ENCODE results near the gene C2CD2. TPM values are rescaled to one million over a fixed set of nuclear protein-coding genes. Genes with fewer than 3 reads are reported as not detected.

C2CD2 gene
- total RNA-seq, 2 donors from 2014 or later: 59.5 to 77.3 TPM

- H3K4me3 ChIP-seq: no peak overlapping the region
- no peaks in the 10 kb centered on the region for H3K27me3 ChIP-seq (replicated peaks; ENCODE audit: insufficient read depth)
- ATAC-seq (ENCODE audit: insufficient number of reproducible peaks, low FRiP score, low read depth) (no peak), DNase-seq (ENCODE audit: low spot score) (no peak)
- no peak overlapping the region for H3K27ac ChIP-seq
- H3K9me3 ChIP-seq: no peaks in the 10 kb centered on the region
- H3K36me3 ChIP-seq: no peaks in the 10 kb centered on the region
- TF ChIP-seq, protein P1, sequence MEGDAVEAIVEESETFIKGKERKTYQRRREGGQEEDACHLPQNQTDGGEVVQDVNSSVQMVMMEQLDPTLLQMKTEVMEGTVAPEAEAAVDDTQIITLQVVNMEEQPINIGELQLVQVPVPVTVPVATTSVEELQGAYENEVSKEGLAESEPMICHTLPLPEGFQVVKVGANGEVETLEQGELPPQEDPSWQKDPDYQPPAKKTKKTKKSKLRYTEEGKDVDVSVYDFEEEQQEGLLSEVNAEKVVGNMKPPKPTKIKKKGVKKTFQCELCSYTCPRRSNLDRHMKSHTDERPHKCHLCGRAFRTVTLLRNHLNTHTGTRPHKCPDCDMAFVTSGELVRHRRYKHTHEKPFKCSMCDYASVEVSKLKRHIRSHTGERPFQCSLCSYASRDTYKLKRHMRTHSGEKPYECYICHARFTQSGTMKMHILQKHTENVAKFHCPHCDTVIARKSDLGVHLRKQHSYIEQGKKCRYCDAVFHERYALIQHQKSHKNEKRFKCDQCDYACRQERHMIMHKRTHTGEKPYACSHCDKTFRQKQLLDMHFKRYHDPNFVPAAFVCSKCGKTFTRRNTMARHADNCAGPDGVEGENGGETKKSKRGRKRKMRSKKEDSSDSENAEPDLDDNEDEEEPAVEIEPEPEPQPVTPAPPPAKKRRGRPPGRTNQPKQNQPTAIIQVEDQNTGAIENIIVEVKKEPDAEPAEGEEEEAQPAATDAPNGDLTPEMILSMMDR (IDR thresholded peaks at IDR 0.05): no peak
- H3K4me1 ChIP-seq (ENCODE audit: control insufficient read depth in 1 of 2, low read depth in 2 of 2): peaks cover 2 to 9% of the 10 kb centered on the region in 2 donors
These were observed 86.5 kb downstream of the C2CD2 start for GRCh38 chr21:41867313-41867712.

DNA sequence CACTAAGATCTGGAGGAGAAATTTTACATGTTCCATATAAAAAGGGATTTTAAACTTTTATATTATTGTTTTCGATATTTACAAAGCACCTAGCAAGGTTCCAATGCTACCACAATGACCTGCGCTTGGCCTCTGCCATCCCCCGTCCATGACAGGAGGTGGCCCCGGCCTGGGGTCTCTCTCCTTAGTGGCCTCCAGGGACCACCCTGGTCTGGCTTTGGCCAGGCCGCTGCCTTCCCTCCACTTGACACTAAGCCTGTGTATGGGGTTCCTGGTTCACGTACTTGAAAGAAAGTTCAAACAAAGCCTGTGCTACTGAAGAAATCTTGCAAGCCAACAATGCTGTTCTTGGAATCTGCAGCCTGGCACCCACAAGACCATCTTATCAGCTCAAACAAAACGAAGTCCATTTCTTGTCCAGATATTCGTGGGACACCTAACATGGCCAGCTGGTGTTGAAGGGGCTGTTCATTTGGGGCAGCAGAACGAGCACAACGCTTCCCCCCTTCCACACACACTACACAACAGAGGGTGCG is 87.5 kb downstream of the C2CD2 start:
- ATAC-seq (ENCODE audit: insufficient number of reproducible peaks, low FRiP score, low read depth): no peak
- Histone ChIP-seq H3K27ac (no peak overlapping the region), H3K4me1 (ENCODE audit: control insufficient read depth in 1 of 2, low read depth in 2 of 2) (peaks cover 2 to 9% of the 10 kb centered on the region in 2 donors), H3K4me3 (no peak overlapping the region), H3K27me3 (replicated peaks; ENCODE audit: insufficient read depth) (no peaks in the 10 kb centered on the region), H3K9me3 (no peaks in the 10 kb centered on the region), H3K36me3 (no peaks in the 10 kb centered on the region)
- DNase-seq (ENCODE audit: low spot score): no peak
- TF ChIP-seq, protein P1 (IDR thresholded peaks at IDR 0.05): no peak

- Histone ChIP-seq H3K36me3 (no peaks in the 10 kb centered on the region), H3K27me3 (replicated peaks; ENCODE audit: insufficient read depth) (no peaks in the 10 kb centered on the region), H3K9me3 (no peaks in the 10 kb centered on the region), H3K4me1 (ENCODE audit: control insufficient read depth in 1 of 2, low read depth in 2 of 2) (peaks cover 2 to 9% of the 10 kb centered on the region in 2 donors), H3K27ac (no peak overlapping the region), H3K4me3 (no peak overlapping the region)
- TF ChIP-seq, protein P1 (IDR thresholded peaks at IDR 0.05): no peak
- DNase-seq (ENCODE audit: low spot score) (no peak), ATAC-seq (ENCODE audit: insufficient number of reproducible peaks, low FRiP score, low read depth) (no peak)
These were observed 88.6 kb downstream of the C2CD2 start for GRCh38 chr21:41865002-41865777.

GRCh38 chr21:41864311-41865001 is 89.4 kb downstream of the C2CD2 start:
- H3K36me3 ChIP-seq: peaks cover under 1% of the 10 kb centered on the region
- no peaks in the 10 kb centered on the region for H3K27me3 ChIP-seq (replicated peaks; ENCODE audit: insufficient read depth)
- no peak for ATAC-seq (ENCODE audit: insufficient number of reproducible peaks, low FRiP score, low read depth)
- no peak overlapping the region for H3K27ac ChIP-seq
- no peak overlapping the region for H3K4me3 ChIP-seq
- no peak for DNase-seq (ENCODE audit: low spot score)
- TF ChIP-seq, protein P1 (IDR thresholded peaks at IDR 0.05): no peak
- no peaks in the 10 kb centered on the region for H3K9me3 ChIP-seq
- peaks cover 2 to 9% of the 10 kb centered on the region in 2 donors for H3K4me1 ChIP-seq (ENCODE audit: control insufficient read depth in 1 of 2, low read depth in 2 of 2)

- DNase-seq (ENCODE audit: low spot score): no peak
- Histone ChIP-seq H3K27ac (no peak overlapping the region), H3K9me3 (no peaks in the 10 kb centered on the region), H3K4me3 (no peak overlapping the region), H3K36me3 (peaks cover 7% of the 10 kb centered on the region), H3K27me3 (replicated peaks; ENCODE audit: insufficient read depth) (no peaks in the 10 kb centered on the region), H3K4me1 (ENCODE audit: control insufficient read depth in 1 of 2, low read depth in 2 of 2) (peaks cover 2 to 9% of the 10 kb centered on the region in 2 donors)
- no peak for ATAC-seq (ENCODE audit: insufficient number of reproducible peaks, low FRiP score, low read depth)
- TF ChIP-seq, protein P1 (IDR thresholded peaks at IDR 0.05): no peak
These were observed 90.4 kb downstream of the C2CD2 start for GRCh38 chr21:41863439-41863740.
